Esophagus muscularis mucosa (tissue), 4 donors: ENCODE data around the gene TOX2. TPM values are rescaled to one million over a fixed set of nuclear protein-coding genes. Genes with fewer than 3 reads are reported as not detected.

Source experiments
- DNase-seq: peaks from one replicate; pipeline ENCODE4 v3.0.0-alpha.2; 2017; ENCODE audit errors: extremely low spot score
- H3K27ac ChIP-seq, 4 donors: fragments of 200-600 bp; sonication (generic); replicated peaks in 1 of 4; 1 replicate in 3 of 4; 2 replicates in 1 of 4; pipeline ENCODE4 v1.5.1; 2016 to 2019; ENCODE audit warnings: mild to moderate bottlenecking in 1 of 4
- H3K27me3 ChIP-seq, 4 donors: fragments of 200-600 bp; sonication (generic); one replicate each; pipeline versions ENCODE4 v1.5.1 to v1.6.0; 2016 to 2019
- H3K36me3 ChIP-seq, 4 donors: fragments of 200-600 bp; sonication (generic); one replicate each; pipeline ENCODE4 v1.5.1; 2016 to 2019
- H3K4me1 ChIP-seq, 4 donors: fragments of 200-600 bp; sonication (generic); one replicate each; pipeline ENCODE4 v1.5.1; 2016 to 2019
- H3K4me3 ChIP-seq, 4 donors: fragments of 200-600 bp; sonication (generic); 1 replicate in 2 of 4; 2 replicates in 2 of 4; pipeline ENCODE4 v1.5.1; 2016 to 2019; ENCODE audit warnings: mild to moderate bottlenecking in 4 of 4, moderate library complexity in 1 of 4
- H3K9me3 ChIP-seq, 4 donors: fragments of 200-600 bp; sonication (generic); 1 replicate in 3 of 4; 2 replicates in 1 of 4; pipeline ENCODE4 v1.5.1; 2016 to 2019
- CTCF ChIP-seq, 3 experiments: fragments of 200-600 bp in 2 of 3; fragments of 450-650 bp in 1 of 3; sonication (generic) in 2 of 3; IDR thresholded peaks; one replicate each; pipeline ENCODE4 v1.5.1; 2017 to 2019; ENCODE audit warnings: antibody characterized with exemption in 3 of 3, mild to moderate bottlenecking in 2 of 3, moderate library complexity in 1 of 3
- EP300 ChIP-seq: sonication (generic); formaldehyde crosslinking; IDR thresholded peaks from one replicate; pipeline ENCODE4 v1.6.1; 2017; ENCODE audit warnings: antibody characterized with exemption
- POLR2A ChIP-seq: fragments of 450-650 bp; IDR thresholded peaks from one replicate; pipeline ENCODE4 v1.6.1; 2017; ENCODE audit warnings: antibody characterized with exemption, moderate library complexity, mild to moderate bottlenecking, low read depth
- POLR2AphosphoS5 ChIP-seq, 2 donors: sonication (generic); formaldehyde crosslinking; IDR thresholded peaks; one replicate each; pipeline ENCODE4 v1.6.1; 2017; ENCODE audit warnings: antibody characterized with exemption in 2 of 2
- WGBS: methylation state at CpG from one replicate; pipeline ENCODE4 v1.1.5; 2018; 5-methylcytosine and 5-hydroxymethylcytosine counted together
- intact Hi-C: fragments of 100-400 bp; cut with DNase I; formaldehyde crosslinking; loops from one replicate; pipeline ENCODE4 v1.15.1; 2023
- total RNA-seq, 4 donors: library from RNA; depleted of rRNA; stranded (reverse); fragments of >200 nt; gene quantifications; one replicate each; pipeline versions ENCODE4 v1.1.0 to v1.2.1, GENCODE V29; 2016

TOX2 gene
- total RNA-seq, 4 donors from 2014 or later, result 19.4 to 39.5 (median 32.8) TPM

- H3K4me3 ChIP-seq, result no peak overlapping the region
- intact Hi-C loops, result no loop called here
- WGBS, result 92% methylated on average over 5 of the region's 5 CpGs
These were observed 29.1 kb downstream of the TOX2 start for GRCh38 chr20:43943725-43944124.

DNA sequence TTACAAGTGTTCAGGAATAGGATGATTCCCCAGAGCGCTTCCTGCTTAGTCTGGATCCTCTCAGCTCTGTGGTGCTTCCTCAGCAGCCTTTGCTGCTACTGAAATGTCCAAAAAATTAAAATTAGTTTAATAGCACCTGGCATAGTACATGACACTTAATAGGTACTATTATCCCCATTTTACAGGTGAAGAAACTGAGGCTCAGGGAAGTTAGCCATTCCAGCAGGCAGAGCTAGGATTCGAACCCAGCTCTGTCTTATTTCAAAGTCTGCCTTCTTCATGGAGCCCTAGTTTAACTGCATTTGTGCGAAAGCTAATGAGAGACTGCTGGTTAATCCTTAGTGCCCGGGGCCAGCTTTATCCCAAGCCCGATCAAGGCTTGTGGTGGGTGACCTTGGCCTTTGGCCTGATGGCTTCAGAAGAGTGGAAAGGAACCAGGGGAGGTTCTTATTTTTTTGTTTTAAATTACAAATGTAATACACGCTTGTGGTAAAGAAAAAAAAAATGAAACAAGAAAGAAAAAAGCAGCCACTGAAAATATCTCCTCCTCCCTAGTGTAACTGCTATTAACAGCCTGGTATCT is 30.1 kb downstream of the TOX2 start:
- Histone ChIP-seq H3K4me3 (no peak overlapping the region), H3K36me3 (no peaks in the 10 kb centered on the region), H3K27me3 (no peaks in the 10 kb centered on the region), H3K27ac (no peak overlapping the region), H3K9me3 (no peaks in the 10 kb centered on the region), H3K4me1 (peaks cover 8 to 43% (median 39%) of the 10 kb centered on the region in 4 donors)
- 92% methylated on average over 6 of the region's 6 CpGs for WGBS
- intact Hi-C loops, result no loop called here
- DNase-seq, result no peak
- TF ChIP-seq POLR2A (no peak), EP300 (no peak), POLR2AphosphoS5 (IDR thresholded peaks at IDR 0.05) (no peak)

More at GRCh38 chr20:43943725-43944124, 29.1 kb downstream of the TOX2 start:
- H3K27ac ChIP-seq, result no peak overlapping the region
- H3K27me3 ChIP-seq, result no peaks in the 10 kb centered on the region
- no peak for DNase-seq
- TF ChIP-seq CTCF (IDR thresholded peaks at IDR 0.05) (no peak), POLR2A (no peak), POLR2AphosphoS5 (IDR thresholded peaks at IDR 0.05) (no peak), EP300 (no peak)
- peaks cover 15 to 50% (median 45%) of the 10 kb centered on the region in 4 donors for H3K4me1 ChIP-seq
- no peaks in the 10 kb centered on the region for H3K36me3 ChIP-seq
- no peaks in the 10 kb centered on the region for H3K9me3 ChIP-seq

- H3K4me3 ChIP-seq, result no peak overlapping the region
- WGBS, result 79% methylated on average over 24 of the region's 24 CpGs
- intact Hi-C loops, result no loop called here
- H3K27me3 ChIP-seq, result no peaks in the 10 kb centered on the region
- H3K9me3 ChIP-seq, result no peaks in the 10 kb centered on the region
- no peak for DNase-seq
- peaks cover 6 to 42% (median 36%) of the 10 kb centered on the region in 4 donors for H3K4me1 ChIP-seq
- no peaks in the 10 kb centered on the region for H3K36me3 ChIP-seq
- no peak overlapping the region for H3K27ac ChIP-seq
- no peak for TF ChIP-seq POLR2AphosphoS5 (IDR thresholded peaks at IDR 0.05)
- no peak for TF ChIP-seq POLR2A
- TF ChIP-seq CTCF (IDR thresholded peaks at IDR 0.05), result no peak
- TF ChIP-seq EP300, result no peak
These were observed 30.9 kb downstream of the TOX2 start for GRCh38 chr20:43945391-43946205.

GRCh38 chr20:43946206-43946491 is 31.5 kb downstream of the TOX2 start:
- intact Hi-C loops, result no loop called here
- Histone ChIP-seq H3K27me3 (no peaks in the 10 kb centered on the region), H3K36me3 (no peaks in the 10 kb centered on the region), H3K27ac (no peak overlapping the region), H3K4me3 (no peak overlapping the region), H3K4me1 (peaks cover 6 to 36% (median 33%) of the 10 kb centered on the region in 4 donors), H3K9me3 (no peaks in the 10 kb centered on the region)
- DNase-seq, result no peak
- WGBS, result 80% methylated on average over 2 of the region's 2 CpGs
- no peak for TF ChIP-seq POLR2A
- no peak for TF ChIP-seq CTCF (IDR thresholded peaks at IDR 0.05)
- TF ChIP-seq POLR2AphosphoS5 (IDR thresholded peaks at IDR 0.05), result no peak

DNA sequence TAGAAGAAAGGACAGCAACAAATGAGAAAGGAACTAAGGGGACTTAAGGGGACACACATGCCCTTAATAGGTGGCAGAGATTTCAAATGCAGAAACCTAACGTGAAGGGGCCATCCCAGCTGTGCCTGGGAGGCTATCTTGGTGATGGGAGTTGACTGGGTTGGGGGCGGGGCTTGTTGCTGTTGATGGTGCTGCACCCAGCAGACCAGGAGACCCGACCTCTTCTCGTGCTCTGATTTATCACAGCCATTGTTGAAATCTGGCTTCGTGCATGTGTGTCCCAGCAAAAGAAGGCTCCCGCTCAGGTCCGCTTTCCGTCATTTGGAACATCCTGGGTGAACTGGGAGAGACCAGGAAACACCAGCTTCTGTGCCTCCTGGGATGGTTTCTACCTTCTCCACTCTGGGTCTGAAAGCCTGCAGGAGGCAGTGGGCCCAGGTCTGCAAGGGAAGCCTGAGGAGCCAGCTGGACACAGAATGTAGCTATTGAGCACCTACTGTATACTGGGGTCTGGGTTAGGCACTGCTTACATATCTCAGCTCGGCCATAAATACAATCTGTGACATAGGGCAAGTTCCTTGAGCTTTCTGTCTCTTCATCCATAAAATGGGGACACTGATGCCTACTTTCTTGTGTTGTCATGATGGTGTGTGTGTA is 32.1 kb downstream of the TOX2 start:
- 91% methylated on average over 9 of the region's 9 CpGs for WGBS
- TF ChIP-seq CTCF (IDR thresholded peaks at IDR 0.05), result no peak
- TF ChIP-seq POLR2AphosphoS5 (IDR thresholded peaks at IDR 0.05), result no peak
- no peak for TF ChIP-seq EP300
- TF ChIP-seq POLR2A, result no peak
- intact Hi-C loops, result no loop called here
- H3K4me3 ChIP-seq, result no peak overlapping the region
- no peaks in the 10 kb centered on the region for H3K27me3 ChIP-seq
- H3K36me3 ChIP-seq, result no peaks in the 10 kb centered on the region
- H3K9me3 ChIP-seq, result no peaks in the 10 kb centered on the region
- peaks cover 6 to 36% (median 27%) of the 10 kb centered on the region in 4 donors for H3K4me1 ChIP-seq
- no peak overlapping the region for H3K27ac ChIP-seq
- no peak for DNase-seq
